Measurements from ENCODE around the gene DOCK2. TPM values are rescaled to one million over a fixed set of nuclear protein-coding genes. Genes with fewer than 3 reads are reported as not detected.

DOCK2 gene
- total RNA-seq, 1 donor: 6.2 TPM

GRCh38 chr5:170126061-170126460, 489.0 kb downstream of the DOCK2 start:
- Histone ChIP-seq H3K4me2 (ENCODE audit: insufficient read depth, low read length) (no peak overlapping the region), H3K4me3 (ENCODE audit: insufficient read depth, low read length) (no peak overlapping the region), H3K9me3 (ENCODE audit: low read depth, low read length) (no peaks in the 10 kb centered on the region), H3K36me3 (ENCODE audit: insufficient read depth, low read length) (no peaks in the 10 kb centered on the region), H2AFZ (ENCODE audit: low read length) (no peak overlapping the region), H4K20me1 (ENCODE audit: insufficient read depth, low read length) (no peaks in the 10 kb centered on the region), H3K4me1 (ENCODE audit: insufficient read depth, low read length) (peaks cover 9% of the 10 kb centered on the region), H3K79me2 (ENCODE audit: insufficient read depth, low read length) (no peaks in the 10 kb centered on the region), H3K27ac (ENCODE audit: low read depth, low read length) (no peak overlapping the region), H3K27me3 (ENCODE audit: insufficient read depth, low read length) (no peaks in the 10 kb centered on the region)
- TF ChIP-seq CTCF (IDR thresholded peaks at IDR 0.05; ENCODE audit: extremely low read depth, low read depth, low read length): no peak
- no peak for DNase-seq (ENCODE audit: insufficient read length, low spot score, missing footprints)

GRCh38 chr5:170126626-170127025, 489.6 kb downstream of the DOCK2 start:
- H3K4me2 ChIP-seq (ENCODE audit: insufficient read depth, low read length): no peak overlapping the region
- H2AFZ ChIP-seq (ENCODE audit: low read length): no peak overlapping the region
- no peaks in the 10 kb centered on the region for H3K27me3 ChIP-seq (ENCODE audit: insufficient read depth, low read length)
- no peak for TF ChIP-seq CTCF (IDR thresholded peaks at IDR 0.05; ENCODE audit: extremely low read depth, low read depth, low read length)
- H3K79me2 ChIP-seq (ENCODE audit: insufficient read depth, low read length): no peaks in the 10 kb centered on the region
- H3K9me3 ChIP-seq (ENCODE audit: low read depth, low read length): no peaks in the 10 kb centered on the region
- no peak overlapping the region for H3K27ac ChIP-seq (ENCODE audit: low read depth, low read length)
- no peaks in the 10 kb centered on the region for H3K36me3 ChIP-seq (ENCODE audit: insufficient read depth, low read length)
- no peak for DNase-seq (ENCODE audit: insufficient read length, low spot score, missing footprints)
- peaks cover 4% of the 10 kb centered on the region for H3K4me1 ChIP-seq (ENCODE audit: insufficient read depth, low read length)
- no peak overlapping the region for H3K4me3 ChIP-seq (ENCODE audit: insufficient read depth, low read length)
- no peaks in the 10 kb centered on the region for H4K20me1 ChIP-seq (ENCODE audit: insufficient read depth, low read length)

- Histone ChIP-seq H3K27ac (ENCODE audit: low read depth, low read length) (no peak overlapping the region), H2AFZ (ENCODE audit: low read length) (no peak overlapping the region)
These were observed 494.2 kb downstream of the DOCK2 start for GRCh38 chr5:170131235-170131634.

More at GRCh38 chr5:170131235-170131634, 494.2 kb downstream of the DOCK2 start:
- no peak for DNase-seq (ENCODE audit: insufficient read length, low spot score, missing footprints)
- TF ChIP-seq CTCF (IDR thresholded peaks at IDR 0.05; ENCODE audit: extremely low read depth, low read depth, low read length): no peak
- no peaks in the 10 kb centered on the region for H3K79me2 ChIP-seq (ENCODE audit: insufficient read depth, low read length)
- H3K27me3 ChIP-seq (ENCODE audit: insufficient read depth, low read length): no peaks in the 10 kb centered on the region
- peaks cover 20% of the 10 kb centered on the region for H3K4me1 ChIP-seq (ENCODE audit: insufficient read depth, low read length)
- H4K20me1 ChIP-seq (ENCODE audit: insufficient read depth, low read length): no peaks in the 10 kb centered on the region
- H3K9me3 ChIP-seq (ENCODE audit: low read depth, low read length): no peaks in the 10 kb centered on the region
- H3K36me3 ChIP-seq (ENCODE audit: insufficient read depth, low read length): no peaks in the 10 kb centered on the region
- no peak overlapping the region for H3K4me3 ChIP-seq (ENCODE audit: insufficient read depth, low read length)
- H3K4me2 ChIP-seq (ENCODE audit: insufficient read depth, low read length): no peak overlapping the region
